ENCODE measurements around the gene ITGB6. TPM values are rescaled to one million over a fixed set of nuclear protein-coding genes. Genes with fewer than 3 reads are reported as not detected.

ITGB6 gene
- total RNA-seq, 1 donor from 2014 or later = 7.6 TPM

- Mint-ChIP-seq H3K27me3 (ENCODE audit: low read depth, unreplicated experiment) (no peaks in the 10 kb centered on the region), H3K9me3 (ENCODE audit: unreplicated experiment) (peaks cover 12% of the 10 kb centered on the region), H3K36me3 (ENCODE audit: low read depth, unreplicated experiment) (peaks cover 6% of the 10 kb centered on the region), H3K4me3 (ENCODE audit: unreplicated experiment) (peak overlapping the region; percentile 20), H3K27ac (ENCODE audit: unreplicated experiment) (peak overlapping the region; percentile 98), H3K4me1 (ENCODE audit: low read depth, unreplicated experiment) (peaks cover 84% of the 10 kb centered on the region)
- Histone ChIP-seq H3K36me3 (ENCODE audit: insufficient read depth, low read length) (no peaks in the 10 kb centered on the region), H2AFZ (ENCODE audit: low read depth, low read length) (no peak overlapping the region), H3K27me3 (ENCODE audit: insufficient read depth, low read length) (no peaks in the 10 kb centered on the region), H3K9ac (ENCODE audit: low read length) (peak overlapping the region; percentile 63), H3K27ac (ENCODE audit: low read depth, low read length) (peak overlapping the region; percentile 90), H3K79me2 (ENCODE audit: insufficient read depth, low read length) (no peaks in the 10 kb centered on the region), H4K20me1 (ENCODE audit: insufficient read depth, low read length) (no peaks in the 10 kb centered on the region), H3K4me2 (ENCODE audit: low read length) (peak overlapping the region; percentile 48), H3K9me3 (ENCODE audit: insufficient read depth, low read depth, low read length) (no peaks in the 10 kb centered on the region), H3K4me1 (ENCODE audit: insufficient read depth, low read length) (peaks cover 53% of the 10 kb centered on the region), H3K4me3 (ENCODE audit: insufficient read depth, low read depth, low read length) (no peak overlapping the region)
- FAIRE-seq (no peak), DNase-seq (ENCODE audit: low read depth) (no peak)
- TF ChIP-seq EZH2 (IDR thresholded peaks at IDR 0.05; ENCODE audit: insufficient read depth, low read length) (no peak), CTCF (IDR thresholded peaks at IDR 0.05; ENCODE audit: insufficient read depth, low read depth, low read length) (no peak)
These were observed 7.2 kb upstream of the ITGB6 start for GRCh38 chr2:160207271-160207670.

- Histone ChIP-seq H3K4me2 (ENCODE audit: low read length) (peak overlapping the region; percentile 68), H3K27ac (ENCODE audit: low read depth, low read length) (peak overlapping the region; percentile 90), H3K79me2 (ENCODE audit: insufficient read depth, low read length) (no peaks in the 10 kb centered on the region), H4K20me1 (ENCODE audit: insufficient read depth, low read length) (no peaks in the 10 kb centered on the region), H3K4me3 (ENCODE audit: insufficient read depth, low read depth, low read length) (no peak overlapping the region), H3K36me3 (ENCODE audit: insufficient read depth, low read length) (no peaks in the 10 kb centered on the region), H3K9me3 (ENCODE audit: insufficient read depth, low read depth, low read length) (no peaks in the 10 kb centered on the region), H3K9ac (ENCODE audit: low read length) (peak overlapping the region; percentile 49), H3K4me1 (ENCODE audit: insufficient read depth, low read length) (peaks cover 53% of the 10 kb centered on the region), H3K27me3 (ENCODE audit: insufficient read depth, low read length) (no peaks in the 10 kb centered on the region), H2AFZ (ENCODE audit: low read depth, low read length) (no peak overlapping the region)
- DNase-seq (ENCODE audit: low read depth) (no peak), FAIRE-seq (no peak)
- H3K4me1 Mint-ChIP-seq (ENCODE audit: low read depth, unreplicated experiment) = peaks cover 86% of the 10 kb centered on the region
- peak overlapping the region; percentile 98 for H3K27ac Mint-ChIP-seq (ENCODE audit: unreplicated experiment)
- H3K9me3 Mint-ChIP-seq (ENCODE audit: unreplicated experiment) = peaks cover 12% of the 10 kb centered on the region
- H3K36me3 Mint-ChIP-seq (ENCODE audit: low read depth, unreplicated experiment) = peaks cover 6% of the 10 kb centered on the region
- no peaks in the 10 kb centered on the region for H3K27me3 Mint-ChIP-seq (ENCODE audit: low read depth, unreplicated experiment)
- peak overlapping the region; percentile 68 for H3K4me3 Mint-ChIP-seq (ENCODE audit: unreplicated experiment)
- TF ChIP-seq CTCF (IDR thresholded peaks at IDR 0.05; ENCODE audit: insufficient read depth, low read depth, low read length) = no peak
These were observed 6.4 kb upstream of the ITGB6 start for GRCh38 chr2:160206436-160206835.

- Histone ChIP-seq H3K36me3 (ENCODE audit: insufficient read depth, low read length) (no peaks in the 10 kb centered on the region), H3K9me3 (ENCODE audit: insufficient read depth, low read depth, low read length) (no peaks in the 10 kb centered on the region), H3K4me3 (ENCODE audit: insufficient read depth, low read depth, low read length) (peak overlapping the region; percentile 32), H3K4me1 (ENCODE audit: insufficient read depth, low read length) (peaks cover 53% of the 10 kb centered on the region), H4K20me1 (ENCODE audit: insufficient read depth, low read length) (no peaks in the 10 kb centered on the region), H3K79me2 (ENCODE audit: insufficient read depth, low read length) (no peaks in the 10 kb centered on the region), H3K9ac (ENCODE audit: low read length) (peak overlapping the region; percentile 67), H2AFZ (ENCODE audit: low read depth, low read length) (peak overlapping the region; percentile 51), H3K27ac (ENCODE audit: low read depth, low read length) (peak overlapping the region; percentile 90), H3K27me3 (ENCODE audit: insufficient read depth, low read length) (no peaks in the 10 kb centered on the region), H3K4me2 (ENCODE audit: low read length) (peak overlapping the region; percentile 68)
- peak overlapping the region; percentile 76 for H3K4me3 Mint-ChIP-seq (ENCODE audit: unreplicated experiment)
- no peaks in the 10 kb centered on the region for H3K27me3 Mint-ChIP-seq (ENCODE audit: low read depth, unreplicated experiment)
- peaks cover 12% of the 10 kb centered on the region for H3K9me3 Mint-ChIP-seq (ENCODE audit: unreplicated experiment)
- TF ChIP-seq CTCF (IDR thresholded peaks at IDR 0.05; ENCODE audit: insufficient read depth, low read depth, low read length) = no peak
- H3K36me3 Mint-ChIP-seq (ENCODE audit: low read depth, unreplicated experiment) = peaks cover 6% of the 10 kb centered on the region
- peak; percentile 99 for DNase-seq (ENCODE audit: low read depth)
- peaks cover 83% of the 10 kb centered on the region for H3K4me1 Mint-ChIP-seq (ENCODE audit: low read depth, unreplicated experiment)
- peak; percentile 67 for FAIRE-seq
- peak overlapping the region; percentile 98 for H3K27ac Mint-ChIP-seq (ENCODE audit: unreplicated experiment)
These were observed 5.4 kb upstream of the ITGB6 start for GRCh38 chr2:160205505-160205904.

Measured in astrocyte (in vitro differentiated cells and primary cell).